Activated CD8-positive, alpha-beta T cell treated with anti-CD3 and anti-CD28 coated beads for 36 hours (primary cell): ENCODE results near the gene DBH. TPM values are rescaled to one million over a fixed set of nuclear protein-coding genes. Genes with fewer than 3 reads are reported as not detected.

ENCODE experiments used
- ATAC-seq: fragments of 200-7000 bp; cut with Tn5 transposase; one replicate; pipeline ENCODE4 v1.10.0; 2021; ENCODE audit warnings: mild to moderate bottlenecking, moderate library complexity
- CTCF ChIA-PET: fragments of 350-600 bp; sonication (Branson Sonifier 250); formaldehyde crosslinking; loops from one replicate; lab custom pipeline; 2021; ENCODE audit warnings: antibody characterized with exemption; lab: Charles Lee
- POLR2A ChIA-PET: fragments of 350-600 bp; sonication (Branson Sonifier 250); formaldehyde crosslinking; loops from one replicate; lab custom pipeline; 2021; ENCODE audit warnings: antibody characterized with exemption; lab: Charles Lee
- DNase-seq: peaks from one replicate; pipeline ENCODE4 v3.0.0-alpha.2; 2020
- H3K27ac Mint-ChIP-seq: one replicate; pipeline ENCODE4 v1.8.0; 2021; ENCODE audit warnings: mild to moderate bottlenecking, mixed read lengths
- H3K27me3 Mint-ChIP-seq: one replicate; pipeline ENCODE4 v1.8.0; 2021; ENCODE audit warnings: mixed read lengths
- H3K36me3 Mint-ChIP-seq: one replicate; pipeline ENCODE4 v1.8.0; 2021; ENCODE audit warnings: low read depth, mixed read lengths
- H3K4me1 Mint-ChIP-seq: one replicate; pipeline ENCODE4 v1.8.0; 2021; ENCODE audit warnings: low read depth, mixed read lengths
- H3K4me3 Mint-ChIP-seq: one replicate; pipeline ENCODE4 v1.8.0; 2021; ENCODE audit warnings: mild to moderate bottlenecking, moderate library complexity, mixed read lengths
- H3K9me3 Mint-ChIP-seq: one replicate; pipeline ENCODE4 v1.8.0; 2021; ENCODE audit warnings: mixed read lengths
- intact Hi-C: fragments of 100-400 bp; cut with micrococcal nuclease; formaldehyde crosslinking; loops from one replicate; pipeline ENCODE4 v1.10.0; 2022
- total RNA-seq, 2 experiments: library from RNA; stranded (reverse); gene quantifications; one replicate each; pipeline ENCODE4 v1.2.3, GENCODE V29; 2021
- TF ChIP-seq, protein P1 (sequence below): fragments of 200-600 bp; IDR thresholded peaks from one replicate; pipeline ENCODE4 v1.8.0; 2022; ENCODE audit warnings: antibody characterized with exemption, mild to moderate bottlenecking

DBH gene
- total RNA-seq, 2 experiments from 2014 or later: not detected

DNA sequence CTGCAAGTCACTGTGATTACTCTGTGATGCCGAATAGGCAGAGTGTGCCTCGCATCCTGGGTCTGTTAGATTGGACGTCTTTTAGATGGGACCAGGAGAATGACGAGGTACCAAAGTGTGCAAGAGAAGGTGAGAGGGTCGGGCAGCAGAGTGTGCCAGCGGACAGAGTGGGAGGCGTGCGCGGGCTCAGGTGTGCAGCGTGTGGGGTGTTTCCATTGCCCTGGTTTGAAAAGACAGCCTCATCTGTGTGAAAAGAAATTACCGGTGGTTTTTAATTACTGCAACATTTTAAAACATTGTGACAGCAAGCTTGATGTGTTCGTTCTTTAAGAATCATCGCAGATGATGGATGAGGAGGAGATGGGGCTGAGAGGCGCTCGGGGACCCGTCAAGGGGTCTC lies 22.7 kb upstream of the DBH start:
- ChIA-PET POLR2A (no interaction called here), CTCF (no interaction called here)
- H3K27me3 Mint-ChIP-seq: peaks cover 21% of the 10 kb centered on the region
- no peaks in the 10 kb centered on the region for H3K36me3 Mint-ChIP-seq
- no peaks in the 10 kb centered on the region for H3K9me3 Mint-ChIP-seq
- no peak overlapping the region for H3K4me3 Mint-ChIP-seq
- ATAC-seq (no peak), DNase-seq (no peak)
- TF ChIP-seq, protein P1, sequence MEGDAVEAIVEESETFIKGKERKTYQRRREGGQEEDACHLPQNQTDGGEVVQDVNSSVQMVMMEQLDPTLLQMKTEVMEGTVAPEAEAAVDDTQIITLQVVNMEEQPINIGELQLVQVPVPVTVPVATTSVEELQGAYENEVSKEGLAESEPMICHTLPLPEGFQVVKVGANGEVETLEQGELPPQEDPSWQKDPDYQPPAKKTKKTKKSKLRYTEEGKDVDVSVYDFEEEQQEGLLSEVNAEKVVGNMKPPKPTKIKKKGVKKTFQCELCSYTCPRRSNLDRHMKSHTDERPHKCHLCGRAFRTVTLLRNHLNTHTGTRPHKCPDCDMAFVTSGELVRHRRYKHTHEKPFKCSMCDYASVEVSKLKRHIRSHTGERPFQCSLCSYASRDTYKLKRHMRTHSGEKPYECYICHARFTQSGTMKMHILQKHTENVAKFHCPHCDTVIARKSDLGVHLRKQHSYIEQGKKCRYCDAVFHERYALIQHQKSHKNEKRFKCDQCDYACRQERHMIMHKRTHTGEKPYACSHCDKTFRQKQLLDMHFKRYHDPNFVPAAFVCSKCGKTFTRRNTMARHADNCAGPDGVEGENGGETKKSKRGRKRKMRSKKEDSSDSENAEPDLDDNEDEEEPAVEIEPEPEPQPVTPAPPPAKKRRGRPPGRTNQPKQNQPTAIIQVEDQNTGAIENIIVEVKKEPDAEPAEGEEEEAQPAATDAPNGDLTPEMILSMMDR: no peak
- no peak overlapping the region for H3K27ac Mint-ChIP-seq
- intact Hi-C loops: no loop called here
- no peaks in the 10 kb centered on the region for H3K4me1 Mint-ChIP-seq

DNA sequence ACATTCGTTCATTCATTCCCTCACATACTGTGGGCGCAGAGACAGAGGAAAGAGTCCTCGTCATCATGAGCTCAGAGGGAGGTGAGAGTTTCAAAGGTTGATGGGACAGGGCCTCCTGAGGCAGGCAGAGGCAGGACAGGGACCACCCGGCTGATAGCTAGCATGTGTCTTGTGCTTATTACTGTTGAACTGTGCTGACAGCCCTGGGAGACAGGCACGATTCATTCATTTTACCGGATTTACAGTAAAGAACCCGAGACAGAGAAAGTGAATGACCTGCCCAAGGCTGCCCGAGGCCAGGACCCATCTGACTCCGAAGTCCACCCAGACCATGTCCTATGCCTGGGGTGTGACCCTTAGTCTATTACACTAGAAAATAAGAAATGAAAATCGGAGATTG lies 22.1 kb upstream of the DBH start:
- intact Hi-C loops: no loop called here
- Mint-ChIP-seq H3K36me3 (no peaks in the 10 kb centered on the region), H3K9me3 (no peaks in the 10 kb centered on the region), H3K27ac (no peak overlapping the region), H3K27me3 (peaks cover 19% of the 10 kb centered on the region), H3K4me1 (peaks cover 3% of the 10 kb centered on the region), H3K4me3 (no peak overlapping the region)
- ChIA-PET POLR2A (no interaction called here), CTCF (no interaction called here)
- TF ChIP-seq, protein P1: no peak
- DNase-seq (no peak), ATAC-seq (no peak)

DNA sequence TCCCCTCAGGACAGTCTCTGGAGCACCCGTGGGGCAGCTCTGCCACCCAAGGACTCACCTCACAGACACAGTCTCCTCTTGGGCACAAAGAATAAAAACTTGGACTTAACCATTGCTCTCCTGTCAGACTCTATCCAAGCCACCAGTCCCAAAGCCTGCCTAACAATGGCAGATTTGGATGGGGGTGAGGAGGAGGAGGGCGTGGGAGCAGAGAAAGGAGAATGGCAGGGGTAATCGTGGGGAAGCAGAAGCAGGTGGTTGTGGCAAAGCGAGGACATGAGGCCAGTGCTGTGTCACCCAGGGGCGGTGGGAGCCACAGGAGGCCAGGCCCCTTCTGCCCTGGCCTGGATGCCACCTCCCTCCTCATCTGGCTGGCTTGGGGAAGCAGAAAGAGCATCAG lies 21.5 kb upstream of the DBH start:
- peaks cover 7% of the 10 kb centered on the region for H3K4me1 Mint-ChIP-seq
- H3K4me3 Mint-ChIP-seq: no peak overlapping the region
- H3K36me3 Mint-ChIP-seq: no peaks in the 10 kb centered on the region
- ATAC-seq (no peak), DNase-seq (no peak)
- H3K27me3 Mint-ChIP-seq: peaks cover 16% of the 10 kb centered on the region
- intact Hi-C loops: no loop called here
- no peak overlapping the region for H3K27ac Mint-ChIP-seq
- H3K9me3 Mint-ChIP-seq: no peaks in the 10 kb centered on the region
- ChIA-PET CTCF (interaction anchor here (1.4 kb wide), 1 partner anchor 9 kb away, joined by 3 read pairs; no protein-coding TSS in a partner anchor), POLR2A (no interaction called here)
- TF ChIP-seq, protein P1: no peak

DNA sequence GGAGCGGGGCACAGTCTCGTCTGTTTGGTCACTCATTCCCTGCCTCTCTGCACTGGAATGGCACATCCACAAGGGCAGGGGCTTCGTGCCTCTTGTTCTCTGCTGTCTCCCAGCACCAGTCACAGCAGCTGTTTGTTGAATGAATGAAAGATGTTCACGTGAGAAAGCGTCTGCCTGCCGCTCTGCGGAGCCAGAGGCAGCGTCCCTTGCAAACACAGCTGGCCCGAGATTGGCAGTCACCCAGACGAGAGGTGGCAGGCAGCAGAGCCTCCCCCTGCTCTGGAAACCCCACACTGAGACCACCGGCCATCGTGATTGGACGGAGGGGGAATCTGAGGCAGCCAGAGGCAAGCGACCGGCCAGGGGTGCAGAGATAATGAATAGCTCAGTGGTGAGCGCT lies 21.0 kb upstream of the DBH start:
- no peak overlapping the region for H3K4me3 Mint-ChIP-seq
- ChIA-PET CTCF (interaction anchor here (1.4 to 1.6 kb wide), 2 partner anchors 10 to 25 kb away, joined by 3 to 4 read pairs; no protein-coding TSS in a partner anchor), POLR2A (interaction anchor here (0.8 kb wide), 1 partner anchor 56 kb away, joined by 3 read pairs; no protein-coding TSS in a partner anchor)
- H3K4me1 Mint-ChIP-seq: peaks cover 13% of the 10 kb centered on the region
- no peak overlapping the region for H3K27ac Mint-ChIP-seq
- H3K9me3 Mint-ChIP-seq: no peaks in the 10 kb centered on the region
- ATAC-seq (no peak), DNase-seq (no peak)
- no peaks in the 10 kb centered on the region for H3K36me3 Mint-ChIP-seq
- TF ChIP-seq, protein P1: no peak
- H3K27me3 Mint-ChIP-seq: peaks cover 12% of the 10 kb centered on the region
- intact Hi-C loops: no loop called here

DNA sequence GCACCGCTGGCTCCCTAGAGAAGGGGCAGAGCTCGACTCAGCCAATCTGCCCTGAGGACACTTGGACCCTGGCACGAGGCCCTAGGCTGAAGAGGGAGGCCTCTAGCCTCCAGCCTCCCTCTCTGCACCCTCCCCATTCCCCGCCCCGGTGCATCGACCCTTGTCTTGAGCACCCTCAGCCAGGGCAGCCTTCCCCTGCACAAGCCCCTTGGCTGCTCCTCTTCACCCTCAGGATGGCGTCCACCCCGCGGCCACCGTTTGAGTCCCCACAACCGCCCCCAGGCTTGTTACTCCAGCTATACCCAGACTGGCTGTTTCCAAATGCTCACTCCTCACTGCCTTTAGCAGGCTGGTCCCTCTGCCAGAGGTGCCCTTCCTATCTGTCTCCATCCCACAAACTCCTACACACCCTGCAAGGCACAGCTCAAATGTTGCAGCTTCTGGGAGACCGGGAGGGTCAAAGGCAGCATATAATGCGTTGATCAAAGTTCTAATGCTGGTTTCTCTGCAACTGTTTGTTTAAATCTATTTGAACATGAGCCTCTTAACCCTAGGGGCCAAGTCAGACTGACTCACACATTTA lies 20.5 kb upstream of the DBH start:
- H3K27ac Mint-ChIP-seq: no peak overlapping the region
- CTCF ChIA-PET: interaction anchor here (1.4 to 1.6 kb wide), 2 partner anchors 10 to 26 kb away, joined by 3 to 4 read pairs; no protein-coding TSS in a partner anchor
- peaks cover 15% of the 10 kb centered on the region for H3K4me1 Mint-ChIP-seq
- H3K36me3 Mint-ChIP-seq: no peaks in the 10 kb centered on the region
- ATAC-seq (no peak), DNase-seq (no peak)
- POLR2A ChIA-PET: interaction anchor here (0.8 kb wide), 1 partner anchor 55 kb away, joined by 3 read pairs; no protein-coding TSS in a partner anchor
- peaks cover 8% of the 10 kb centered on the region for H3K27me3 Mint-ChIP-seq
- H3K4me3 Mint-ChIP-seq: no peak overlapping the region
- intact Hi-C loops: no loop called here
- no peaks in the 10 kb centered on the region for H3K9me3 Mint-ChIP-seq
- TF ChIP-seq, protein P1: no peak
